CD4-positive, CD25-positive, alpha-beta regulatory T cell (primary cell): ENCODE measurements around the gene SBNO2. TPM values are rescaled to one million over a fixed set of nuclear protein-coding genes. Genes with fewer than 3 reads are reported as not detected.

Experiments used
- ATAC-seq, 2 donors: fragments of 150-1000 bp; cut with Tn5 transposase; one replicate each; pipeline ENCODE4 v1.10.0; 2021; ENCODE audit warnings: low read depth in 2 of 2, moderate number of reproducible peaks in 2 of 2, moderate library complexity in 1 of 2
- DNase-seq, 3 donors: peaks; one replicate each; pipeline versions ENCODE4 v3.0.0 to v3.0.0-alpha.2; 2012 to 2022; ENCODE audit warnings: mixed read lengths in 1 of 3
- H3K27ac ChIP-seq: one replicate; pipeline ENCODE4 v1.7.0; 2013; ENCODE audit warnings: mild to moderate bottlenecking, low read length; ENCODE audit not compliant: insufficient read depth, poor library complexity, severe bottlenecking
- H3K27me3 ChIP-seq: one replicate; pipeline ENCODE4 v1.7.0; 2013; ENCODE audit warnings: low read length; ENCODE audit not compliant: control insufficient read depth, insufficient read depth
- H3K36me3 ChIP-seq: one replicate; pipeline ENCODE4 v1.7.0; 2013; ENCODE audit warnings: mild to moderate bottlenecking, low read length, moderate library complexity; ENCODE audit not compliant: control insufficient read depth, insufficient read depth
- H3K4me1 ChIP-seq: 2 replicates; pipeline ENCODE4 v1.7.0; 2013; ENCODE audit warnings: mild to moderate bottlenecking, low read length; ENCODE audit not compliant: insufficient read depth, control insufficient read depth, poor library complexity, severe bottlenecking
- H3K4me3 ChIP-seq: one replicate; pipeline ENCODE4 v1.7.0; 2013; ENCODE audit warnings: low read depth, mild to moderate bottlenecking, low read length, moderate library complexity
- H3K9me3 ChIP-seq, 2 experiments: 1 replicate in 1 of 2; 2 replicates in 1 of 2; pipeline ENCODE4 v1.7.0; 2013; ENCODE audit warnings: low read length in 2 of 2, mild to moderate bottlenecking in 1 of 2, moderate library complexity in 1 of 2; ENCODE audit not compliant: control insufficient read depth in 2 of 2
- H3K27ac Mint-ChIP-seq, 3 donors: one replicate each; pipeline ENCODE4 v1.8.0; 2020 to 2022; ENCODE audit warnings: mild to moderate bottlenecking in 3 of 3, mixed read lengths in 3 of 3, moderate library complexity in 2 of 3
- H3K27me3 Mint-ChIP-seq: one replicate; pipeline ENCODE4 v1.8.0; 2022; ENCODE audit warnings: mild to moderate bottlenecking, mixed read lengths
- H3K36me3 Mint-ChIP-seq: one replicate; pipeline ENCODE4 v1.8.0; 2020; ENCODE audit warnings: mixed read lengths
- H3K4me1 Mint-ChIP-seq, 4 donors: one replicate each; pipeline ENCODE4 v1.8.0; 2020 to 2022; ENCODE audit warnings: mixed read lengths in 4 of 4, mild to moderate bottlenecking in 1 of 4
- H3K4me3 Mint-ChIP-seq, 4 donors: one replicate each; pipeline ENCODE4 v1.8.0; 2020 to 2022; ENCODE audit warnings: mild to moderate bottlenecking in 4 of 4, mixed read lengths in 4 of 4, moderate library complexity in 3 of 4
- H3K9me3 Mint-ChIP-seq, 7 donors: one replicate each; pipeline ENCODE4 v1.8.0; 2020 to 2022; ENCODE audit warnings: mixed read lengths in 7 of 7, mild to moderate bottlenecking in 3 of 7, moderate library complexity in 2 of 7
- polyA plus RNA-seq, 4 donors: library from polyadenylated mRNA; unstranded; fragments of 300-500 nt; fragmentation: Illumina TruSeq; gene quantifications; one replicate each; pipeline ENCODE4 v1.2.3, GENCODE V29; 2021
- total RNA-seq: library from RNA; stranded (reverse); gene quantifications from one replicate; pipeline ENCODE4 v1.2.3, GENCODE V29; 2022

SBNO2 gene
- total and polyA plus RNA-seq, 5 donors from 2014 or later, result 2.0 to 139 (median 2.7) TPM

- Mint-ChIP-seq H3K27ac (no peak overlapping the region), H3K9me3 (peaks cover 0 to 2% (median 0%) of the 10 kb centered on the region in 7 donors), H3K4me3 (no peak overlapping the region), H3K36me3 (no peaks in the 10 kb centered on the region), H3K27me3 (no peaks in the 10 kb centered on the region), H3K4me1 (peaks cover 0 to 12% (median 3%) of the 10 kb centered on the region in 4 donors)
- Histone ChIP-seq H3K27ac (no peak overlapping the region), H3K4me1 (no peaks in the 10 kb centered on the region), H3K9me3 (no peaks in the 10 kb centered on the region), H3K36me3 (no peaks in the 10 kb centered on the region), H3K4me3 (no peak overlapping the region), H3K27me3 (no peaks in the 10 kb centered on the region)
- ATAC-seq (no peak), DNase-seq (no peak)
These were observed 15.9 kb downstream of the SBNO2 start for GRCh38 chr19:1157931-1158884.

DNA sequence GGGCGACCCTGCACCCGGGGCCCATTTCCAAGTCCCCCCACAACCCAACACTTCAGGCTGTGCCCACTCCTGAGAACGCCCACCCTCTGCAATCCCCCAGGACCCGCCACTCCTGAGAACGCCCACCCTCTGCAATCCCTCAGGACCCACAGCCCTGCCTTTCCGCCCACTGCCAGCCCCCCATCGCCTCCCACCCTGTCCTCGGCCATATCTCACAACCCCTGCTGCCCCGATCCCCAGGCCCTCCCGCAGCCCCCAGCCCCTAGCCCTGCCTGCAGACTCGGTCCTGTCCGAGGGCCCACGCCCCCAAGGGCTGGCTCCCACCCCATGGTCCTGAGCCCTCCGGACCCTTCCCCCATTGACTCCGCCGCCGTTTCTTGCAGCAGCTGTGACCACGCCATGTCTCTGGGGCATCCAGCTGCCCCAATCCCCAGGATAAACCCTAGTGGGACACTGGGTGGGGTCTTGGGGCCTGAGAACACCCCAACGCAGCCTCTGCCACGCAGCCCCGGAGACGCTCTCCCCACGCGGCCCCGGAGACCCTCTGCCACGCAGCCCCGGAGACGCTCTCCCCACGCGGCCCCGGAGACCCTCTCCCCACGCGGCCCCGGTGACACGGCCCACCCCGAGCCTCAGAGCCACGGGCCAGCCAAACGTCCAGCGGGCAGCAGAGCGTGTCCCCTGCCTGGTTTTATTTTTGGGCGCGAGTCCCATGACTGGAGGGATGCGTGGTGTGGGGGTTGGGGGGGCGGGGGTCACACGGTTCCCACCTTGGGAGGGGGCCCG is 17.0 kb downstream of the SBNO2 start:
- H3K36me3 Mint-ChIP-seq, result no peaks in the 10 kb centered on the region
- H3K27ac Mint-ChIP-seq, result no peak overlapping the region
- peaks cover 0 to 2% (median 0%) of the 10 kb centered on the region in 7 donors for H3K9me3 Mint-ChIP-seq
- H3K4me3 Mint-ChIP-seq, result no peak overlapping the region
- Histone ChIP-seq H3K9me3 (no peaks in the 10 kb centered on the region), H3K4me1 (no peaks in the 10 kb centered on the region), H3K36me3 (peaks cover 6% of the 10 kb centered on the region), H3K27ac (no peak overlapping the region), H3K27me3 (no peaks in the 10 kb centered on the region), H3K4me3 (no peak overlapping the region)
- no peaks in the 10 kb centered on the region for H3K27me3 Mint-ChIP-seq
- ATAC-seq, result no peak
- peaks cover 0 to 4% (median 1%) of the 10 kb centered on the region in 4 donors for H3K4me1 Mint-ChIP-seq
- no peak for DNase-seq

GRCh38 chr19:1156305-1156801 is 17.7 kb downstream of the SBNO2 start:
- Histone ChIP-seq H3K36me3 (peaks cover 10% of the 10 kb centered on the region), H3K4me3 (no peak overlapping the region), H3K4me1 (no peaks in the 10 kb centered on the region), H3K27me3 (no peaks in the 10 kb centered on the region), H3K9me3 (no peaks in the 10 kb centered on the region), H3K27ac (no peak overlapping the region)
- peak overlapping the region in 1 of 4 donors; percentile 32 for H3K4me3 Mint-ChIP-seq
- peaks cover 0 to 4% (median 1%) of the 10 kb centered on the region in 4 donors for H3K4me1 Mint-ChIP-seq
- H3K27ac Mint-ChIP-seq, result no peak overlapping the region
- H3K27me3 Mint-ChIP-seq, result no peaks in the 10 kb centered on the region
- ATAC-seq (no peak), DNase-seq (no peak)
- H3K9me3 Mint-ChIP-seq, result peaks cover 0 to 2% (median 0%) of the 10 kb centered on the region in 7 donors
- H3K36me3 Mint-ChIP-seq, result no peaks in the 10 kb centered on the region

GRCh38 chr19:1155352-1156304 is 18.4 kb downstream of the SBNO2 start:
- Histone ChIP-seq H3K4me1 (no peaks in the 10 kb centered on the region), H3K27me3 (no peaks in the 10 kb centered on the region), H3K27ac (no peak overlapping the region), H3K36me3 (peaks cover 10% of the 10 kb centered on the region), H3K9me3 (no peaks in the 10 kb centered on the region), H3K4me3 (no peak overlapping the region)
- Mint-ChIP-seq H3K27me3 (no peaks in the 10 kb centered on the region), H3K4me3 (peak overlapping the region in 1 of 4 donors; percentile 32), H3K9me3 (peaks cover 0 to under 1% (median 0%) of the 10 kb centered on the region in 7 donors), H3K36me3 (no peaks in the 10 kb centered on the region), H3K27ac (no peak overlapping the region), H3K4me1 (peaks cover 0 to 4% (median under 1%) of the 10 kb centered on the region in 4 donors)
- ATAC-seq, result no peak
- DNase-seq, result no peak

GRCh38 chr19:1154731-1155351 is 19.2 kb downstream of the SBNO2 start:
- ATAC-seq, result no peak
- H3K4me3 ChIP-seq, result no peak overlapping the region
- no peak for DNase-seq
- H3K4me1 ChIP-seq, result no peaks in the 10 kb centered on the region
- H3K36me3 Mint-ChIP-seq, result no peaks in the 10 kb centered on the region
- no peak overlapping the region for H3K4me3 Mint-ChIP-seq
- H3K9me3 ChIP-seq, result no peaks in the 10 kb centered on the region
- H3K27ac Mint-ChIP-seq, result no peak overlapping the region
- no peaks in the 10 kb centered on the region for H3K27me3 Mint-ChIP-seq
- peaks cover 10% of the 10 kb centered on the region for H3K36me3 ChIP-seq
- H3K9me3 Mint-ChIP-seq, result no peaks in the 10 kb centered on the region
- H3K4me1 Mint-ChIP-seq, result peaks cover 0 to 4% (median 0%) of the 10 kb centered on the region in 4 donors
- H3K27ac ChIP-seq, result no peak overlapping the region
- no peaks in the 10 kb centered on the region for H3K27me3 ChIP-seq

DNA sequence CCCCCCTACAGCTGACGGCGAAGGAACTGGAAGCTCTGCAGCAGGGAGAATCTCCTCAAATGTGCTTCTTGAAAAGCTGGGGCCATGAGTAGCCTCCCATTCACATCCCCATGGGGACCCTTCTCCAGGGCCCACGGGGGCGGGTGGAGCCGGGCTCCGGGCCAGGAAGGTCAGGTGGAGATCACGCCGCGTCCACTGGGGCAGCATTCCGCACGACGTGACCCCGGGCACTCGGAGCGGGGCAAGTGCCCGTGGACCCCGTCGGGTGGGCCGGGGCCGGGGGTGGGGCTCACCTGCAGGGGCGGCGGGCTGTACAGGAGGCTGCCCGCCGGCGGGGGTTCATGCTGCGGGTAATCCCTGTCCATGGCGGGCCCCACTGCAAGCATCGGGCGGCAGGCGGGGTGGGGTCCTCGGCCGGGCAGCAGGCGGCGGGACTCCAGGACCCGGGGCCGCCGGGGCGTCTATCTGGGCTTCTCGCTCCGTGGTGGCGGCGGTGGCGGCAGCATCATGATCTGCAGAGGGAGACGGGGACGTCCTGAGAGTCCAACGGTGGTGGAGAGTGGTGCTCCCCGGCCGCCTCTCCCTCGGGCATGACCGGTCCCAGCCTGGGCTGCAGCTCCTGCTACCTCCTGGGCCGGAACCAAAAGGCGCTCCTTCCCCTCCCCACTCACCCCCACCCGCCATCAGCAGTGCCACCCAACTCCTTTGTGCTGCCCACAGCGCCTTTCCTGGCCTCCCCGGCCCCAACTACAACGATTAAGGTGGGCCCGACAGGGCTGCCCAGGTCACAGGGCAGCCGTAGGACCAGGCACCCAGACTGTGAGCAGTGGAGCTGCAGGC is 20.0 kb downstream of the SBNO2 start:
- DNase-seq (no peak), ATAC-seq (no peak)
- Histone ChIP-seq H3K36me3 (peaks cover 10% of the 10 kb centered on the region), H3K27me3 (no peaks in the 10 kb centered on the region), H3K27ac (no peak overlapping the region), H3K9me3 (no peaks in the 10 kb centered on the region), H3K4me1 (no peaks in the 10 kb centered on the region), H3K4me3 (no peak overlapping the region)
- Mint-ChIP-seq H3K27me3 (no peaks in the 10 kb centered on the region), H3K9me3 (no peaks in the 10 kb centered on the region), H3K36me3 (no peaks in the 10 kb centered on the region), H3K27ac (no peak overlapping the region), H3K4me1 (peaks cover 0 to 4% (median 0%) of the 10 kb centered on the region in 4 donors), H3K4me3 (no peak overlapping the region)
